ENCODE results near the gene MGST1. TPM values are rescaled to one million over a fixed set of nuclear protein-coding genes. Genes with fewer than 3 reads are reported as not detected.

MGST1 gene, protein sequence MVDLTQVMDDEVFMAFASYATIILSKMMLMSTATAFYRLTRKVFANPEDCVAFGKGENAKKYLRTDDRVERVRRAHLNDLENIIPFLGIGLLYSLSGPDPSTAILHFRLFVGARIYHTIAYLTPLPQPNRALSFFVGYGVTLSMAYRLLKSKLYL
- 11.5 and 53.8 TPM in 2 replicates for total RNA-seq (ENCODE audit: low replicate concordance)

DNA sequence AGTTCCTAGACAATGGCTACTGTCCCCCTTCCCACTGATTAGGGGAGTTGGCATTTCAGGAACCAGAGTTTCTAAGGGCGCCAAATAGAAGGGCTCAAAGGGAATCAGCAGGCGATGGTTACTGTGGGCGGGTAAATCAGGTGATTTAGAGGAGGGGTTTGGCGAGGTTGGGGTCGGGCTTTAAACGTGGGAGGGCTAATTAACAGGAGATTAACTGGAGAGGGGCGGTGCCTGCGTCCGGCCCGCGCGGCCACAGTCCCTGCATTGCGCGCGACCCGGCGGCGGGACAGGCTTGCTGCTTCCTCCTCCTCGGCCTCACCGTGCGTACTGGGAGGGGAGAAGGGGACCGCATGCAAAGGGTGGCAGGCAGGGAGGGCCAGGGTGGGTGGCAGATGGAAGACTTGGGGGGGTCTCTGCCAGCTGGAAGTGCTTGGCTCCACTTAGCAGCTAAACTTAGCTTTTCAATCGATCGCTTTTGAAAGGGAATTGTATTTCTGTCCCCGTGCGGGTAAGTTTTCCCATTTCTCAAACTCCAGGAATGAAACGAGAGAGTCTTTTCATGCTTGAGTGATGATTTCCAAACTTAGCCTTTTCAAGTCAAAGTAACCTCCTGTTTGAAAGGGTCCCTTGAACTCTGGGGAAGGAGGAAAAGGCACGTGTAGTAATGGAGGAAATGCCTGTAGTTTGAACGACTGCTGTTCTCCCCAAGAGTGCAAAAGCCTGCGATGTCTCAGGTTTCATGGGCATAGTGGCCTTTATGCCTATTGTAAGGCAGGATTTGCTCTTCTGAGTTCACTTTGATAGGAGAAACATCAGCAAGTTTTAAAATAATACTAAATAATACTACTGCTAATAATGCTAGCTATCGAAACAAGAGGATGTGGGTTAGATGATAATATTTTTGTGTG, at the start of gene MGST1:
TSS of gene MGST1 (plus strand) at position 255 of the 908 bp plus-strand sequence. CDS start 6,608 bp downstream, outside the sequence.

Other genes with a start within 250 kb of the MGST1 start
- gene SLC15A5, start 70.0 kb upstream of the MGST1 start, total RNA-seq (ENCODE audit: low replicate concordance): not detected in 2 replicates